Effector memory CD4-positive, alpha-beta T cell (primary cell): Measurements from ENCODE around the gene NCDN.
A peak's percentile ranks its signal among the peaks of the same experiment; 100 is the strongest.

Experiments
- DNase-seq, 3 donors: peaks; one replicate each; pipeline ENCODE4 v3.0.0-alpha.2; 2020
- H3K27ac ChIP-seq: 2 replicates; pipeline ENCODE4 v1.7.0; 2013; ENCODE audit warnings: mild to moderate bottlenecking, low read length, moderate library complexity; ENCODE audit not compliant: insufficient read depth, poor library complexity, severe bottlenecking
- H3K27me3 ChIP-seq: replicated peaks from 2 replicates; pipeline ENCODE4 v1.7.0; 2013; ENCODE audit warnings: mild to moderate bottlenecking, low read length; ENCODE audit not compliant: insufficient read depth, control insufficient read depth, poor library complexity, severe bottlenecking
- H3K36me3 ChIP-seq: 2 replicates; pipeline ENCODE4 v1.7.0; 2013; ENCODE audit warnings: mild to moderate bottlenecking, low read length, moderate library complexity; ENCODE audit not compliant: control insufficient read depth, insufficient read depth
- H3K4me1 ChIP-seq: 2 replicates; pipeline ENCODE4 v1.7.0; 2013; ENCODE audit warnings: low read length, mild to moderate bottlenecking; ENCODE audit not compliant: control insufficient read depth, insufficient read depth, poor library complexity, severe bottlenecking
- H3K4me3 ChIP-seq: 2 replicates; pipeline ENCODE4 v1.7.0; 2013; ENCODE audit warnings: low read length, low read depth, mild to moderate bottlenecking; ENCODE audit not compliant: insufficient read depth, poor library complexity, severe bottlenecking
- H3K9me3 ChIP-seq: 2 replicates; pipeline ENCODE4 v1.7.0; 2013; ENCODE audit warnings: mild to moderate bottlenecking, low read length, moderate library complexity; ENCODE audit not compliant: control insufficient read depth

The NCDN gene

GRCh38 chr1:35554266-35555211 lies 3.1 kb upstream of the NCDN start:
- Histone ChIP-seq H3K4me1 (peaks cover 23% of the 10 kb centered on the region), H3K27ac (no peak overlapping the region), H3K4me3 (no peak overlapping the region), H3K36me3 (peaks cover 18% of the 10 kb centered on the region), H3K27me3 (no peaks in the 10 kb centered on the region), H3K9me3 (no peaks in the 10 kb centered on the region)
- DNase-seq, result no peak

- Histone ChIP-seq H3K36me3 (peaks cover 18% of the 10 kb centered on the region), H3K4me3 (no peak overlapping the region), H3K4me1 (peaks cover 25% of the 10 kb centered on the region), H3K27ac (no peak overlapping the region), H3K27me3 (no peaks in the 10 kb centered on the region), H3K9me3 (no peaks in the 10 kb centered on the region)
- DNase-seq, result no peak
Measured at GRCh38 chr1:35555212-35555584, 2.4 kb upstream of the NCDN start.

- DNase-seq, result no peak
- Histone ChIP-seq H3K27ac (no peak overlapping the region), H3K27me3 (no peaks in the 10 kb centered on the region), H3K36me3 (peaks cover 18% of the 10 kb centered on the region), H3K4me3 (no peak overlapping the region), H3K4me1 (peaks cover 25% of the 10 kb centered on the region), H3K9me3 (no peaks in the 10 kb centered on the region)
Measured at GRCh38 chr1:35555601-35556477, 1.8 kb upstream of the NCDN start.

GRCh38 chr1:35556484-35557117 lies 998 bp upstream of the NCDN start:
- H3K36me3 ChIP-seq, result peaks cover 18% of the 10 kb centered on the region
- no peak for DNase-seq
- H3K4me1 ChIP-seq, result peaks cover 25% of the 10 kb centered on the region
- H3K27me3 ChIP-seq, result no peaks in the 10 kb centered on the region
- H3K27ac ChIP-seq, result peak overlapping the region; percentile 85
- no peaks in the 10 kb centered on the region for H3K9me3 ChIP-seq
- peak overlapping the region; percentile 97 for H3K4me3 ChIP-seq

GRCh38 chr1:35557118-35557610 lies 435 bp upstream of the NCDN start, which contains the start of gene KIAA0319L:
Gene KIAA0319L (minus strand): TSS chr1:35557403. CDS start chr1:35554491, 2,912 bp downstream.
- Histone ChIP-seq H3K9me3 (no peaks in the 10 kb centered on the region), H3K4me3 (peak within 1 kb of the TSS; percentile 97), H3K27ac (peak within 1 kb of the TSS; percentile 85), H3K4me1 (peaks cover 25% of the 10 kb centered on the region), H3K27me3 (no peaks in the 10 kb centered on the region), H3K36me3 (peaks cover 14% of the 10 kb centered on the region)
- no peak for DNase-seq

- Histone ChIP-seq H3K9me3 (no peaks in the 10 kb centered on the region), H3K27ac (peak overlapping the region; percentile 85), H3K4me1 (peaks cover 25% of the 10 kb centered on the region), H3K4me3 (peak overlapping the region; percentile 97), H3K27me3 (no peaks in the 10 kb centered on the region), H3K36me3 (peaks cover 2% of the 10 kb centered on the region)
- peak in 1 of 3 donors; percentile 23 for DNase-seq
Measured at GRCh38 chr1:35558374-35559316, 1.0 kb downstream of the NCDN start.

- Histone ChIP-seq H3K4me1 (peaks cover 25% of the 10 kb centered on the region), H3K4me3 (no peak overlapping the region), H3K9me3 (no peaks in the 10 kb centered on the region), H3K27me3 (no peaks in the 10 kb centered on the region), H3K36me3 (peaks cover 4% of the 10 kb centered on the region), H3K27ac (peak overlapping the region; percentile 39)
- peak in 2 of 3 donors; percentile 24 to 26 for DNase-seq
Measured at GRCh38 chr1:35559317-35559944, 1.8 kb downstream of the NCDN start.

- H3K4me1 ChIP-seq, result peaks cover 25% of the 10 kb centered on the region
- H3K36me3 ChIP-seq, result peaks cover 4% of the 10 kb centered on the region
- H3K27ac ChIP-seq, result peak overlapping the region; percentile 39
- H3K9me3 ChIP-seq, result no peaks in the 10 kb centered on the region
- DNase-seq, result no peak
- no peaks in the 10 kb centered on the region for H3K27me3 ChIP-seq
- H3K4me3 ChIP-seq, result no peak overlapping the region
Measured at GRCh38 chr1:35560256-35561225, 2.9 kb downstream of the NCDN start.
